PC-3 (cell line): ENCODE data around the gene STARD7. TPM values are rescaled to one million over a fixed set of nuclear protein-coding genes. Genes with fewer than 3 reads are reported as not detected.

Experiments used
- ATAC-seq: fragments of 200-7000 bp; cut with Tn5 transposase; 2 replicates; pipeline ENCODE4 v1.9.1; 2020; ENCODE audit warnings: mild to moderate bottlenecking, moderate library complexity
- BruUV-seq: library from RNA; stranded (reverse); fragments of 400-500 nt; replicated peaks from 2 replicates; lab custom pipeline; 2021; lab: Mats Ljungman, UMichigan
- CTCF ChIA-PET: fragments of 300-600 bp; sonication (Branson Sonifier 250); formaldehyde crosslinking; loops from one replicate; lab custom pipeline; 2022; ENCODE audit warnings: antibody characterized with exemption; lab: Charles Lee
- POLR2A ChIA-PET: fragments of 300-600 bp; sonication (Branson Sonifier 250); formaldehyde crosslinking; loops from one replicate; lab custom pipeline; 2022; ENCODE audit warnings: antibody characterized with exemption; ENCODE audit not compliant: unreplicated experiment; lab: Charles Lee
- DNase-seq: peaks from one replicate; pipeline ENCODE4 v3.0.0-alpha.2; 2015
- H2AFZ ChIP-seq: fragments of 300-600 bp; sonication (generic); 2 replicates; pipeline ENCODE4 v1.6.0; 2016; ENCODE audit warnings: antibody characterized with exemption, low read length
- H3F3A ChIP-seq: fragments of 300-600 bp; sonication (generic); one replicate; pipeline ENCODE4 v1.6.0; 2017; ENCODE audit warnings: antibody characterized with exemption, low read length, control low read depth, mild to moderate bottlenecking; ENCODE audit not compliant: unreplicated experiment
- H3K27ac ChIP-seq: fragments of 300-600 bp; sonication (generic); 2 replicates; pipeline ENCODE4 v1.5.1; 2016; ENCODE audit warnings: mild to moderate bottlenecking, low read length
- H3K27me3 ChIP-seq: fragments of 300-600 bp; sonication (generic); 2 replicates; pipeline ENCODE4 v1.6.1; 2016; ENCODE audit warnings: low read length, mixed read lengths
- H3K36me3 ChIP-seq: fragments of 300-600 bp; sonication (generic); 2 replicates; pipeline ENCODE4 v1.6.1; 2016; ENCODE audit warnings: low read depth, mixed run types, low read length, mixed read lengths
- H3K4me1 ChIP-seq: fragments of 300-600 bp; sonication (generic); 2 replicates; pipeline ENCODE4 v1.5.1; 2016; ENCODE audit warnings: low read length; ENCODE audit not compliant: insufficient read depth
- H3K4me2 ChIP-seq: fragments of 300-600 bp; sonication (generic); 2 replicates; pipeline ENCODE4 v1.6.0; 2016; ENCODE audit warnings: low read length
- H3K4me3 ChIP-seq: fragments of 300-600 bp; sonication (generic); 2 replicates; pipeline ENCODE4 v1.5.1; 2016; ENCODE audit warnings: mild to moderate bottlenecking, low read length, mixed read lengths
- H3K79me2 ChIP-seq: fragments of 300-600 bp; sonication (generic); 2 replicates; pipeline ENCODE4 v1.6.1; 2017; ENCODE audit warnings: low read length, mixed read lengths
- H3K9ac ChIP-seq: fragments of 300-600 bp; sonication (generic); 2 replicates; pipeline ENCODE4 v1.6.0; 2016; ENCODE audit warnings: mild to moderate bottlenecking, low read length
- H3K9me2 ChIP-seq: fragments of 300-600 bp; sonication (generic); replicated peaks from 2 replicates; pipeline ENCODE4 v1.6.1; 2016; ENCODE audit warnings: mixed run types, low read length, mixed read lengths
- H3K9me3 ChIP-seq: fragments of 300-600 bp; sonication (generic); 2 replicates; pipeline ENCODE4 v1.6.1; 2016; ENCODE audit warnings: low read length, mixed read lengths
- H4K20me1 ChIP-seq: fragments of 300-600 bp; sonication (generic); 2 replicates; pipeline ENCODE4 v1.6.1; 2016; ENCODE audit warnings: low read length, mixed read lengths
- EZH2 ChIP-seq: fragments of 300-600 bp; sonication (generic); IDR thresholded peaks from one replicate; pipeline ENCODE4 v1.6.1; 2017; ENCODE audit warnings: antibody characterized with exemption, mild to moderate bottlenecking, low read length; ENCODE audit not compliant: unreplicated experiment
- EZH2phosphoT487 ChIP-seq: fragments of 300-600 bp; sonication (generic); IDR thresholded peaks from 2 replicates; pipeline ENCODE4 v1.6.1; 2018; ENCODE audit warnings: mild to moderate bottlenecking, antibody characterized with exemption, low read length, borderline replicate concordance
- intact Hi-C: fragments of 100-400 bp; cut with micrococcal nuclease; formaldehyde crosslinking; loops from 2 replicates; pipeline ENCODE4 v1.9.0; 2023
- total RNA-seq: library from RNA; depleted of rRNA; stranded (reverse); fragments of >200 nt; gene quantifications from 2 replicates; pipeline ENCODE4 v1.2.3, GENCODE V29; 2014
- TF ChIP-seq, protein P1 (sequence below): fragments of 300-600 bp; sonication (generic); conservative IDR thresholded peaks from 2 replicates; pipeline ENCODE4 v1.5.1; 2017; ENCODE audit warnings: antibody characterized with exemption, low read depth, mild to moderate bottlenecking, low read length

The STARD7 gene
- total RNA-seq, 1 experiment from 2014 or later: 169 TPM

DNA sequence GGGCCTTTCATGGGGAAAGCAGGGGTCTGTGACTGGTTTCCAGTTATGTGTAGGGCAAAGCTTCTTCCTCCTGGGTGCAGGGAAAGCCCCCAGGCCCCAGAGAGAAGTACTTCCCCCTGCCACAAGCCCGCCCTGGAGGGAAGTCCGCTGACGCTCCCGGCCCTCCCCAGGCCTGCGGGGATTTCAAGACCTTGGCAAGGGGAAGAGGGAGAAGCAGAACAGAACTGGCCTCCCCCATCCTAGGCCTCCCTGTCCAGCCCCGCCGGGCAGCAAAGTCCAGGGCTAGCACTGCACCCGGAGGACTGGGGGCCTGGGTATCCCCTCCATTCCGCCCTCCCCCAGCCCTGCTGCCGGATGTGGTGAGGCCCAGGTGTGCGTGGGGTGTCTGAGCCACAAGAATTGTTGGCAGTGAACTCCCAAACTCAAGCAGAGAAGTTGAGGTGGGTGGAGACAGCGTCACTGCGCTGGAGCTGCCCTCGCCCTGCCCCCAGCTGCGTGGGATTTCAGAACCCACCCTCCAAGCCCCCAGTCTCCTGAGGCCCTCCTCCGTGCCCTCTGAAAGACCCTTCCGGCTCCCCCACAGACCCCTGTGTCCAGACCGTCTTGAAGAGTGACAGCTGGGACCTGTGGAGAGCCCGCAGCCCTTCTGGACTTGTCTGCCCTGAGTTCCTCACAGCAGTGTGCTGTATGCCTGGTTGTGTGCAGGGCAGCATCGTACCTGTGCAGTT, 62.3 kb downstream of the STARD7 start:
- no peak overlapping the region for H3K27ac ChIP-seq
- peaks cover 12% of the 10 kb centered on the region for H3K79me2 ChIP-seq
- H3K4me1 ChIP-seq: peaks cover 11% of the 10 kb centered on the region
- H3K4me3 ChIP-seq: no peak overlapping the region
- intact Hi-C loops: no loop called here
- no peak overlapping the region for H2AFZ ChIP-seq
- no peak overlapping the region for H3K9ac ChIP-seq
- no TSS peak for BruUV-seq
- no peaks in the 10 kb centered on the region for H4K20me1 ChIP-seq
- no peaks in the 10 kb centered on the region for H3K9me3 ChIP-seq
- POLR2A ChIA-PET: interaction anchor here (0.6 kb wide), 1 partner anchor 28 kb away, joined by 4 read pairs; no protein-coding TSS in a partner anchor
- H3K9me2 ChIP-seq: no peaks in the 10 kb centered on the region
- H3F3A ChIP-seq: no peaks in the 10 kb centered on the region
- H3K36me3 ChIP-seq: no peaks in the 10 kb centered on the region
- CTCF ChIA-PET: no interaction called here
- ATAC-seq (no peak), DNase-seq (no peak)
- H3K4me2 ChIP-seq: no peak overlapping the region
- no peaks in the 10 kb centered on the region for H3K27me3 ChIP-seq
- TF ChIP-seq EZH2phosphoT487: no peak
- no peak for TF ChIP-seq EZH2
- TF ChIP-seq, protein P1, sequence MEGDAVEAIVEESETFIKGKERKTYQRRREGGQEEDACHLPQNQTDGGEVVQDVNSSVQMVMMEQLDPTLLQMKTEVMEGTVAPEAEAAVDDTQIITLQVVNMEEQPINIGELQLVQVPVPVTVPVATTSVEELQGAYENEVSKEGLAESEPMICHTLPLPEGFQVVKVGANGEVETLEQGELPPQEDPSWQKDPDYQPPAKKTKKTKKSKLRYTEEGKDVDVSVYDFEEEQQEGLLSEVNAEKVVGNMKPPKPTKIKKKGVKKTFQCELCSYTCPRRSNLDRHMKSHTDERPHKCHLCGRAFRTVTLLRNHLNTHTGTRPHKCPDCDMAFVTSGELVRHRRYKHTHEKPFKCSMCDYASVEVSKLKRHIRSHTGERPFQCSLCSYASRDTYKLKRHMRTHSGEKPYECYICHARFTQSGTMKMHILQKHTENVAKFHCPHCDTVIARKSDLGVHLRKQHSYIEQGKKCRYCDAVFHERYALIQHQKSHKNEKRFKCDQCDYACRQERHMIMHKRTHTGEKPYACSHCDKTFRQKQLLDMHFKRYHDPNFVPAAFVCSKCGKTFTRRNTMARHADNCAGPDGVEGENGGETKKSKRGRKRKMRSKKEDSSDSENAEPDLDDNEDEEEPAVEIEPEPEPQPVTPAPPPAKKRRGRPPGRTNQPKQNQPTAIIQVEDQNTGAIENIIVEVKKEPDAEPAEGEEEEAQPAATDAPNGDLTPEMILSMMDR: no peak

DNA sequence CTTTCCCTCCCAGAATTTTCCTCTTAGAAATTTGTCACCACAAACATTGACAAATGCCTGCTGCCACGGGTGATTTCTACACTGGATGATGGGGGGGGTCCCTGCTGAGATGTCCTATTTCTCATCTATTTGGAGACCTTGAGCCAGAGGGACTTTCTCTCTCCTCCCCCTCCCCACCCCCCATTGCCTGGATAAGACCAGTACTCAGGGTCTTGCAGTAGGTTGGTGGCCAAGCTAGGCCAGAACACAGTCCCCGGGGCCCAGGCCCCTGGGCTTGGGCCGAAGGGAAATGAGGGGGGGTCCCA, 62.8 kb downstream of the STARD7 start:
- TF ChIP-seq EZH2phosphoT487 (no peak), EZH2 (no peak)
- TF ChIP-seq, protein P1: no peak
- POLR2A ChIA-PET: no interaction called here
- H4K20me1 ChIP-seq: no peaks in the 10 kb centered on the region
- H3K36me3 ChIP-seq: no peaks in the 10 kb centered on the region
- no peak for DNase-seq
- H3K9ac ChIP-seq: no peak overlapping the region
- CTCF ChIA-PET: no interaction called here
- no peaks in the 10 kb centered on the region for H3K9me3 ChIP-seq
- H3K9me2 ChIP-seq: no peaks in the 10 kb centered on the region
- H3K27ac ChIP-seq: no peak overlapping the region
- no peaks in the 10 kb centered on the region for H3K27me3 ChIP-seq
- no peak for ATAC-seq
- BruUV-seq: no TSS peak
- peaks cover 12% of the 10 kb centered on the region for H3K79me2 ChIP-seq
- H3K4me2 ChIP-seq: peak overlapping the region; percentile 74
- no peak overlapping the region for H3K4me3 ChIP-seq
- no peaks in the 10 kb centered on the region for H3F3A ChIP-seq
- peaks cover 11% of the 10 kb centered on the region for H3K4me1 ChIP-seq
- no peak overlapping the region for H2AFZ ChIP-seq
- intact Hi-C loops: no loop called here

DNA sequence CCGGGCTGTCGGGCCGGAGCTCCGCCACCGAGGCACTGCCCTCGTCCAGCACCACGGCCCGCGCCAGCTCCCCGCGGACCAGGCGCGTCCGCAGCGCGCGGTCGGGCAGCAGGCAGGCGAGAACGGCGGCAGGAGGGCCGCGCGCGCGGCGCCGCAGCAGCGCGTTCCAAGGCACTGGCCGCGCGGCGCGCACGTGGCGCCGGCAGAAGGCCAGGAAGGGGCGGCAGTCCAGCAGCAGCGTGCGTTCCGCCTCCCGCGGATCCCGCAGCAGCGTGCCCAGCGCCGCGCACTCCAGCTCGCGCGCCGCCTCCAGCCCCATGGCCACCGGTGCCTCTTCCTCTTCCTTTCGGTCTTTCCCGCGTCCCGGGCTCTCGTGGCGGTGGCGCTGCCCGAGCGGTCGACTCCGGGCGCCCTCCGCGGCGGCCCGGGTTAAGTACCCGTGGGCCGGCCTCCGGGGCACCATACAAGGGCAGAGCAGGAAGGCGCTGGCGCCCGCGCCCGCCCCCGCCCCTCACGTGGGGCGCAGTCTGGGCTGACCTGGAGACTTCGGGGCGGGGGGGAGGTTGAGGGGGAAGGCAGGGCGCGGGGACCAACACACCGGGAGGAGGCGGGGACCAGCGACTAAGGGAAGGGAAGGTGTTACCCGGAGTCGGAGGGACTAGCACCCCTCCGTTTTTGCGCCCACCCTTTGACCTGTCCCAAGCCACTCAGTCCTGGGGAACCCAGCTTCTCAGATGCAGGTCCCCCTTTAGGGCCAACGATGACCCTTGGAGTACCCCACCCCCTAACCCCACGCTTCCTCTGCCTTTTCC, 63.4 kb downstream of the STARD7 start, which contains the start of gene DUSP2:
Gene DUSP2, minus strand, starts transcription at position 405 of the 812 bp plus-strand sequence. Its CDS starts 86 bp downstream, at position 319.
- TF ChIP-seq, protein P1: no peak
- TF ChIP-seq EZH2phosphoT487 (peak; percentile 77), EZH2 (no peak)
- intact Hi-C loops: no loop called here
- H2AFZ ChIP-seq: peak within 1 kb of the TSS; percentile 85
- H3K4me2 ChIP-seq: peak within 1 kb of the TSS; percentile 74
- H3F3A ChIP-seq: no peaks in the 10 kb centered on the region
- peak; percentile 60 for DNase-seq
- POLR2A ChIA-PET: no interaction called here
- CTCF ChIA-PET: no interaction called here
- H3K4me3 ChIP-seq: peak within 1 kb of the TSS; percentile 79
- no TSS peak for BruUV-seq
- no peaks in the 10 kb centered on the region for H3K9me2 ChIP-seq
- no peaks in the 10 kb centered on the region for H3K36me3 ChIP-seq
- peaks cover 12% of the 10 kb centered on the region for H3K79me2 ChIP-seq
- ATAC-seq: peak; percentile 70
- H3K27me3 ChIP-seq: no peaks in the 10 kb centered on the region
- peak within 1 kb of the TSS; percentile 47; the same call in 1 of the 2 replicates for H3K9ac ChIP-seq
- no peaks in the 10 kb centered on the region for H3K9me3 ChIP-seq
- no peak within 1 kb of the TSS for H3K27ac ChIP-seq
- H4K20me1 ChIP-seq: no peaks in the 10 kb centered on the region
- H3K4me1 ChIP-seq: peaks cover 11% of the 10 kb centered on the region
